Tibial nerve (tissue), 4 donors: ENCODE measurements around the gene PAMR1.

Experiments
- CTCF ChIP-seq, 5 experiments: fragments of 200-600 bp in 3 of 5; fragments of 450-650 bp in 2 of 5; sonication (generic) in 3 of 5; IDR thresholded peaks; one replicate each; pipeline ENCODE4 v1.5.1; 2016 to 2019; ENCODE audit warnings: antibody characterized with exemption in 5 of 5, mild to moderate bottlenecking in 3 of 5, moderate library complexity in 2 of 5
- EP300 ChIP-seq, 2 donors: sonication (generic); formaldehyde crosslinking; IDR thresholded peaks; one replicate each; pipeline ENCODE4 v1.6.1; 2017; ENCODE audit warnings: antibody characterized with exemption in 2 of 2, mild to moderate bottlenecking in 1 of 2
- POLR2A ChIP-seq, 2 donors: fragments of 450-650 bp; IDR thresholded peaks; one replicate each; pipeline ENCODE4 v1.6.1; 2017; ENCODE audit warnings: antibody characterized with exemption in 2 of 2, mild to moderate bottlenecking in 2 of 2, moderate library complexity in 2 of 2

GRCh38 chr11:35514481-35514880, 10.9 kb downstream of the PAMR1 start:
- no peak for TF ChIP-seq CTCF (IDR thresholded peaks at IDR 0.05)
- TF ChIP-seq POLR2A (IDR thresholded peaks at IDR 0.05): no peak
- TF ChIP-seq EP300 (IDR thresholded peaks at IDR 0.05): no peak
